GM19372 (cell line): ENCODE results near the gene SIT1.
"Not testable (repeated sequence)": the region's sequence is repeated elsewhere in the genome, so short reads cannot be mapped to it uniquely, and the experiment has no call there.

Experiments
- ATAC-seq: cut with Tn5 transposase; IDR thresholded peaks from one replicate; pipeline ENCODE4 v1.9.1; 2021; ENCODE audit warnings: mild to moderate bottlenecking, low read depth, moderate library complexity; ENCODE audit not compliant: unreplicated experiment

The SIT1 gene

DNA sequence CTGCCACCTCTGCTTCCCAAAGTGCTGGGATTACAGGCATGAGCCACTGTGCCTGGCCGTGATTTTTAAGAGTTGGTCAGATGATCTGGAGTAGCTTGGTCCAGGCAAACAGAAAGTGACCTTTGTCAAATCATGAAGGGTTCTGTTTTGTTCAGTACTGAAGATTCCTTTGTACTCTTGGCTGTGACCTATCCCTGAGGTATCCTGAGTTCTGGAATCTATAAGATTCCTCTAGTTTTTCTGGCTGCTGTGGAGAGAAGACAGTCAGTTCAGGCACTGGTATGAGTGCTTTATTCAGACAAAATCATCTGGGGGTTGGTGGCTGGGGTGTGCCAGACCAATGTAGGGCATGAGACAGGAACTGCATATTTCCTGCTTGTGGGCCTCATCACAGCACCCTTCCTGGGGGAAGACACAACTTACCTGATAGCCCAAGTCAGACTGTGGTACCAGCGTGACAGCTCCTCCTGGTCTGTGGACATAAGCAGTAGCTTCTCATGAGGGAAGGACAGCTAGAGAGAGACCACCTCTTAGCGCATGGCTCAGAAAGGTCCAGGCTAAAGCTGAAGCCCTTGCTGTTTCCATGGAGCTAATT lies 11.1 kb upstream of the SIT1 start:
- no peak for ATAC-seq

DNA sequence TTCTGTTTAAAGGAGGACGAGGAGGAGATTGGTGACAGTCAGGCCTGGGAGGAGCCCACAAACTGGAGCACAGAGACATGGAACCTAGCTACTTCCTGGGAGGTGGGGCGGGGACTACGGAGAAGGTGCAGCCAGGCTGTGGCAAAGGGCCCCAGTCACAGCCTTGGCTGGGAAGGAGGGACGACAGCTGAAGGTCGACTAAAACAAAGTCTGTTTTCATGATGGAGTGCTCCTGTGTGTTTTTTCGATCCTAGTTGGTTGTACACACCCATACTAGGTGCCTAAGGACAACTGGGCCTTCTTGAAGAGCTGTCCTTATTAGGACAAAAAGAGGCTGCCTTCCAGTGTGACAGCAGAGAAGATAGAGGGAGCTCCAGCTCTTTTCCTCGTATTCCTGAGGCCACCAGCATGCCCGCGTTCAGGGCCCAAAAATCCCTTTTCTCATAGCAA lies 10.3 kb upstream of the SIT1 start:
- ATAC-seq: no peak

DNA sequence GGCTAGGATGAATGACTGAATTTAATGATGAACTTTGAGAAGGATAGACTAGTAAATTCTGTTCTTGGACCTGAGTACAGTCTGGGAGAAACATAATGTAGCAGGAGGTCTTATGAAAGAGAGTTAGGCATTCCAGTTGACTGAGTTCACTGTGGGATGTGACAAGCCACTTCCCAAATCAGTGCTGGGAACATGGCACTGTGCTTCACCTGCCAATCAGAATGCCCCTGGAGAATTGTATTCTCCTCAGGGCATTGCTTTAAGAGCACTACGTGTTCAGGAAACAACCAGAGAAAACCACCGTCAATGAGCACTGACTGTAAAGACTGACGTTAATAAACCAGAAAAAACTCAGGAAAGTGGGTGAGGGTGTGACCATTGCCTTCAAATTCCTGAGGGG lies 8.6 kb upstream of the SIT1 start:
- ATAC-seq: no peak

DNA sequence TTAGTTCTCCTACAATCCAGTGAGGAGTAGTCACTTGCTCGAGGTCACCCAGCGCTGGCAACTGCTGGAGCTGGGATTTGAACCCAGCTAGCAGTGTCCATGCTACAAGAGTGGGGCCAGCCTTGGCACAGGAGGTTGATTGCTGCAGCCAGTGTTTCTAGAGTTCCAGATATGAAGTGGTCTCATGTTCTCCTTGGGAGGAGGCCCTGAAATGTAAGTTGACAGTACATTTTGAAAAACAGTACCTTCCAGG lies 8.2 kb upstream of the SIT1 start:
- ATAC-seq: no peak

DNA sequence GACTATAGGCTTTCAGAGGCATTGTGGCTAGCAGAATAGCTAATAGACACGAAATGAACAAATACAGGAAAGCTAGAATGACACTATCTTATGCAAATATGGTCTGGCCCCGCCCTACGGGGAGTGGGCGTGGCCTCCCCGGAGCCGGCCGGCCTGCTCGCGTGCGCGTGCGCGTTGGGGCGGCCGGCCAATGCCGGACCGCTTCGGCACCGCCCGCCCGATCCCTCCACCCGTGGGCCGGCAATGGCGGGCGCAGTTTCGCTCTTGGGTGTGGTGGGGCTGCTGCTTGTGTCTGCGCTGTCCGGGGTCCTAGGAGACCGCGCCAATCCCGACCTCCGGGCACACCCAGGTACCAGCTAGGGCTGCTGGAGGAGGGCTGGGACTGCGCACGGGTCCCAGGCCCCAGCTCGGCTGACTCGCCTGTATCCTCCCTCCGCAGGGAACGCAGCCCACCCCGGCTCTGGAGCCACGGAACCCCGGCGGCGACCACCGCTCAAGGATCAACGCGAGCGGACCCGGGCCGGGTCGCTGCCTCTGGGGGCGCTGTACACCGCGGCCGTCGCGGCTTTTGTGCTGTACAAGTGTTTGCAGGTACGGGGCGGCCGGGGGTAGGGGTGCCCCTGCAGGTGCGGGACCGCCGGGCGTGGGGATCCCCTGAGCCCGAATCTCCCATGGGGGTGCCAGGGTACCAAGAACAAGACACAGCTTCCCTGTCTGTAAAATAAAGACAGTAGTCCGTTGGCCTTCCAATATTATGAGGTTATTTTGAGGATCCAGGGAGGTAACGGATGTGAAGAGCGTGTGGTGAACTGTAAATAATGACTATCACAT lies 7.6 kb upstream of the SIT1 start, which contains the start of gene CCDC107:
Gene CCDC107 (plus strand): TSS at position 156 of the 831 bp plus-strand sequence. CDS start 88 bp downstream, at position 244.
- ATAC-seq: peak; percentile 66

DNA sequence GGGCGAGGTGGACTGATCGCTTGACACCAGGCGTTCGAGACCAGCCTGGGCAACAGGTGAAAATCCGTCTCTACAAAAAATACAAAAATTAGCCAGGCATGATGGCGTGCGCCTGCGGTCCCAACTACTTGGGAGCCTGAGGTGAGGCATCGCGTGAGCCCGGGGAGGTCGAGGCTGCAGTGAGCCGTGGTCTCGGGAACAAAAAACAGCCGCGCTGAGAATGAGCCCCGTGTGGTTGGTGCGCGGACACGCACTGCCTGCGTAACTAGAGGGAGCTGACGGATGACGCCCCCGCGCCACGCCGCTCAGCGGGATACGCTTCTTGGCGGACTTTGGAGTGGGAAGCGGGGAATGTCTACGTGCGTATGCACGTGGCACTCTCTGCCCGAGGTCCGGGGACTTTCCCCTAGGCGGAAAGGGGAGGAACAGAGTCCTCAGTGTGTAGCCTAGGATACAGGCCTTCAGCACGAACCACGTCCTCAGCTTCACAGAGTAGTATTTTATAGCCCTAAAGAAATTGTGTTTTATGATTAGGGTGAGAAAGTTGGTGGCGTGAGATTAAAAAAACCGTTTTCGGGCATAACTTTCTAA lies 6.9 kb upstream of the SIT1 start, which contains the start of gene RMRP:
Gene RMRP (minus strand): TSS at position 474 of the 591 bp plus-strand sequence.
- peak; percentile 86 for ATAC-seq

DNA sequence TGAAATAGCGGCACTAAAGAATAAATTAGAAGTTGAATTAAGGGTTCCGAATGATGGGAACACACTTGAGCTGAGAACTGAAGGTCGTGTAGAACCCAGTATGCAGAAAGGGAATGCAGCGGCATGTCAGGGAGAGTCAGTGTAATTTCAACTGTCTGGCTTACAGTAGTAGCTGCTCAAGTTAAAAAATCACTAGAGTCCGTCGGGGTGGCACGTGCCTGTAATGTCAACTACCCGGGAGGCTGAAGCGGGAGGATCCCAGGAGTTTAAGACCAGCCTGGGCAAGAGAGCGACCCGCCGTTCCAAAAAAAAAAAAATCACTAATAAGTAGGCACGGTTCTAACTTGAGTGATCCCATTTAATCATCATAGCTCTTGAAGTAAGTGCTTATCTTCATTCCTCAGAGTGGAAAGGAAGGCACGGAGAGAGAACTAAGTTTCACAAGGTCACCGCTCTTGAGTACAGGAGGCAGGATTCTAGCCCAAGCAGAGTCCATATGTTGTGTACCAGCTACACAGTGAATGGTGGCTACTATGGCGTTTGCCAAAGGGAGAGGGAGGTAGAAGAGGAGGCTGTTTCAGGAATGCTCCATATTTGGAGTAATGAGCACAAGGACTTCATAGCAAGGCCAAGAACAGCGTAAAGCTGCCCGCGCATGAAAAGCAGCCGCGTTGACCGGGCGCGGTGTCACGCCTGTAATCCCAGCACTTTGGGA lies 6.3 kb upstream of the SIT1 start:
- ATAC-seq: no peak

DNA sequence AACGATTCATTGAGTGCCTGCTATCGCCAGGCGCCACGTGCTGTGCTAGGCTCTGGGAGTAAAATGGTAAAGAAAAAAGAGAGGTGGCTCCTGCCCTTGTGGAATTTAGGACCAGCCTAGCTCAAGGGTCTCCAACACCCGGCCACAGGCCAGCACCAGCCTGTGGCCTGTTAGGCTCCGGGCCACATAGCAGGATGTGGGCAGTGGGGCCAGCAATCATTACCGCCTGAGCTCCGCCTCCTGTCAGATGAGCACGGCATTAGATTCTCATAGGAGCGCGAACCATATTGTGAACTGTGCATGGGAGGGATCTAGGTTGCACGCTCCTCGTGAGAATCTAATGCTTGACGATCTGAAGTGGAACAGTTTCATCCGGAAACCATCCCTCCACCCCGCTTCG lies 5.6 kb upstream of the SIT1 start:
- ATAC-seq: no peak

DNA sequence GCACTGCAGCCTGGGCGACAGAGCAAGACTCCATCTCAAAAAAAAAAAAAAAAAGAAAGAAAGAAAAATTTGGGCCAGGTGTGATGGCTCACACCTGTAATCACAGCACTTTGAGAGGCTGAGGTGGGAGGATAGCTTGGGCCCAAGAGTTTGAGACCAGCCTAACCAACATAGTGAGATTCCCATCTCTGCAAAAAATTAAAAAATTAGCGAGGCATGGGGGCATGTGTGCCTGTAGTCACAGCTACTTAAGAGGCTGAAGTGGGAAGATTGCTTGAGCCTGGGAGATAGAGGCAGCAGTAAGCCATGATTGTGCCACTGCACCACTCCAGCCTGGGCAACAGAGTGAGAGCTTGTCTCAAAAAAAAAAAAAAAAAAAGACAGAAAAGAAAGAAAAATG lies 2.9 kb upstream of the SIT1 start:
- ATAC-seq: no peak

DNA sequence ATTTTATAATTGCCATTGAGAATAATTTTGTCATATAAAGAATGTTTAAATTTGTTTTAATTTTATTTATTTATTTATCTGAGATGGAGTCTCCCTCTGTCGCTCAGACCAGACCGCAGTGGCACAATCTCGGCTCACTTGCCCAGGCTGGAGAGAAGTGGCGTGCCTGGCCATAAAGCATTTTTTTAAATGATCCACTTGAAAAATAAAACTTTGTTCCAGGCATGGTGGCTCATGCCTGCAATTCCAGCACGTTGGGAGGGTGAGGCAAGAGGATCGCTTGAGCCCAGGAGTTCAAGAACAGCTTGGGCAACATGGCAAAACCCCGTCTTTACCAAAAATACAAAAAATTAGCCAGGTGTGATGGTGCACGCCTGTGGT lies 2.1 kb upstream of the SIT1 start:
- ATAC-seq: no peak

DNA sequence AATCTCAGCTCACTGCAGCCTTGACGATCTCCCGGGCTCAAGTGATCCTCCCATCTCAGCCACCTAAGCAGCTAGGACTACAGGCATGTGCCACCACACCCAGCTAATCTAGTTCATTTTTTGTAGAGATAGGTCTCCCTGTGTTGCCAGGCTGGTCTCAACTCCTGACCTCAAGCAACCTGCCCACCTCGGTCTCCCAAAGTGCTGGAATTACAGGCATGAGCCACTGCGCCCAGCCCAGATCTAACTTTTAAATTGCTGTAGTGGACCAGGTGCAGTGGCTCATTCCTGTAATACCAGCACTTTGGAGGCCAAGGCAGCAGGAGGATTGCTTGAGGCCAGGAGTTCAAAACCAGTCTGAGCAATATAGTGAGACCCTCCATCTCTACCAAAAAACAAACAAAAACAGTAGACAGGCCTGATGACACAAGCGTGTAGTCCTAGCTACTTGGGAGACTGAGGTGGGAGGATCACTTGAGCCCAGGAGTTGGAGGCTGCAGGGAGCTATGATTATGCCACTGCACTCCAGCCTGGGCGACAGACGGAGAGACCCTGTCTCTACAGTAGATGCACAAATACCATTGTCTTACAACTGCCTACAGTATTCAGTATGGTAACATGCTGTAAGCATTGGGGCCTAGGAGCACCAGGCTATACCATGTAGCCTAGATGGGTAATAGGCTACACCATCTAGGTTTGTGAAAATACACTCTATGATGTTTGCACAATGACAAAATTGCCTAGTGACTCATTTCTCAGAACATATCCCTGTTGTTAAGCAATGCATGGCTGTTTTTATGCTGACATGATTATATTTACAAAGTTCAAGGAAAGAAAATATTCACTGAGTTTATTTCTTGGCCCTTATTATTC lies 1.5 kb upstream of the SIT1 start:
- no peak for ATAC-seq

DNA sequence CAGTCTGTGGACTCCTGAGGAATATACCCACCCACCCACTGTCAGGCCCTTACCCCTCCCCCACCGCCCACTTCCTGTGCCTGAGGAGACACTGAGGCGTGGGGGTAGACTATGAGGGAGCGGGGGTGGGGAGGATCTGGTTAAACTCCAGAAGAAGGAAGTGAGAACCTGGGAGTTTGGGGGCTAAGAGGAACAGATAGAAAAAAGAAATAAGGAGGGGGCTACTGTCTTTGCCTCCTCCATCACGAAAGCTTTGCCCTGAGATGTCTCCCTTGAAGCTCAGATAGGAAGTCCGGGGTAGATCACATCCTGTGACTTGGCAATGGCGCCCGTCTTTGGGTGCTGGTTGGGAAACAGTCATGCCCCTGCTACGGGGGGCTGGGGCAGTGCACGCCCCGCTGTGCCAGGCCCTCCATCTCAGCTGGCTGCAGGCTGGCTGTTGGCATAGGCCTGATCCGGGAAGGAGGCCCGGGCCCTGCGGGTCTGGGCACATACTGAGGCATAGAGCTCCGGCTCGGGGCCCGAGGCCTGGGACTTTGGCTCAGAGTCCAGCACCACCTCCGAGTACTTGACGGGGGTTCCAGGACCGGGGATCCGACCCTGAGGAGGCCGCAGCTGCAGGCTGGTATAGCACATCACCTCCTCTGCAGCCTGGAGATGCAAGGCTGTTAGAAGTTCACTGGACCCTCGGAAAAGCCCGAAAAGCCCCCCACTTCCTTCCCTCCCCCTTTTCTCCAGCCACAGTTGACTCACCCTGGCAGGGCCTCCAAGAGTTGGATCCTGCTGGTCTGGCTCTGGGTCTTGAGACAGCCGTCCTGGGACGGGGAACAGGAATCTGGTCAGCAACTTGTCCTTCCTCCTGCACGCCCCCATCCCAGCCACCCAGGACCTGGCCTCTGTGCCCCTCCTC lies 1.0 kb downstream of the SIT1 start:
- no peak for ATAC-seq

DNA sequence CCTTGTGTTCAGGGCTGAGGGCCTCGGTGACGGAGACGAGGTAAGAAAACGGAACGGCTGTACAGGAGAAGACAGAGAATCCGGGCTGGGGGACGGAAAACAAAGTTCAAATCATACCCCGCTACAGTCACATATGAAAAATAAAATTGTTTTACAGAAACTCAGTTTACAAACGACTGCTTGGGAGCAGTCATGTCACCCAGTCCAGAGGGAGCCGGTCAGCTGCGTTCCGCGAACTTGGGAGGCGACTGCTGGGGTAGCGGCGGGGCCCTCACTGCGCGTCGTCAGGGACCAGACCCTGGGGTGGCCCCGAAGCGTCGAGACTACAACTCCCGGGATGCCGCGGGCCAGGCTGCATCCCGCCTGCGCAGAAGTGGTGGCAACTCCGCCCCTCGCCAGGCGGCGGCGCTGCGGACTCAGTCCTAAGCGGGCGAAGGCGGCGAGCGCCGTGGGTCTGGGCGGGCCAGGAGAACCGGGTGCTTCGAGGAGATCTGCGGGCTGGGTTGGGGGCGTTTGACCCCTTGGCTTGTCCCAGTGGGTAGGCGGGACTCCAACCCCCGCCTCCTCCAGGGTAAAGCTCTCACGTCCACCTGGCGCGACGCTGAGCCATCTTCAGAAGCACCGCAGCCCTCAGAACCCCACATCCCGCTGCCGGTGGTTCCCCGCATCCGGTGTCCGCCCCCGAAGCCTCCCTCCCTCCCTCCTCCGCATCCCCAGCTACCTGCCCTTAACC lies 4.0 kb downstream of the SIT1 start:
- peak; percentile 84 for ATAC-seq

DNA sequence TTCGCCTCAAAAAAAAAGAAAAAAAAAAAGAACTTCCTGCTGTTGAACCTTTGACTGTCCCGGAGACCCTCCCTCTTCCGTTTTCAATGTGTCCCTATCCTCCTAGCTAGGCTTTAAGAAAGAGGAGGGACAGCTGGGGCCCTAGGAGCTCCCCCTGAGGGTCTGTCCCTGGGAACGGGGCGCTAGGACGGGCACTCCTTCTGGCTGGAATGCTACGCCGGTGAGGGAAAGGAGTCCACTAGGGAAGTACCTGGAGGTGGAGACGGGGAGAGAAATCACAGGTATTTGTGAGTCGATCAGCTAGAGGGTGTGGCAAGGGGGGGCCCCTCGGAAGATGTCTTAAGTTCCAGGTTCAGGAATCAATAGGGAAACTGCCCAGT lies 4.6 kb downstream of the SIT1 start:
- ATAC-seq: no peak

DNA sequence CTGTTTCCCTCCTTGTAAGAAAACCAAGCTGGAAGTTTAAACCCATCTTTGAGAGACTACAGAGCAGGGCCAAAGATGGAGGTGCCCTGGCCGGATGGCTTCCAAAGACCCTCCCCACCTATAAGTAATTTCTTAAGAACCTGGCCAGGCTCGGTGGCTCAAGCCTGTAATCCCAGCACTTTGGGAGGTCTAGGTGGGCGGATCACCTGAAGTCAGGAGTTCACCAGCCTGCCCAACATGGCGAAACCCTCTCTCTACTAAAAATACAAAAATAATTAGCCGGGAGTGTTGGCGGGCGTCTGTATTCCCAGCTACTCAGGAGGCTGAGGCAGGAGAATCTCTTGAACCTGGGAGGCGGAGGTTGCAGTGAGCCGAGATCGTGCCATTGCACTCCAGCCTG lies 5.0 kb downstream of the SIT1 start:
- ATAC-seq: not testable (repeated sequence)

DNA sequence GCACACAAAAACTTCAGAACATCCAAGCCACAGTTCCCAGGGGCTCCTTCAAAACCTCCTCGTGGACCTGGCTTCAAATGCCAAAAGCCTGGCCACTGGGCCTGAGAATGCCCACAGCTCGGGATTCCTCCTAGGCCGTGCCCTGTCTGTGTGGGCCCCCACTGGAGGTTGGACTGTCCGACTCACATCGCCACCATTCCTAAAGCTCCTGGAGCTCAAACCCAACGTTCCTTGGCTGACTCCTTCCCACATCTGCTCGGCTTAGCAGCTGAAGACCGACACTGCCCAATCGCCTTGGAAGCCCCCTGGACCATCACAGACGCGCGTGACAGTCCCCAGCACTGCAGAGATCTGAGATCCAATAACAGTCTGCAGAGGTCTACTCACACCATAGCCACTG lies 7.7 kb downstream of the SIT1 start:
- ATAC-seq: no peak

DNA sequence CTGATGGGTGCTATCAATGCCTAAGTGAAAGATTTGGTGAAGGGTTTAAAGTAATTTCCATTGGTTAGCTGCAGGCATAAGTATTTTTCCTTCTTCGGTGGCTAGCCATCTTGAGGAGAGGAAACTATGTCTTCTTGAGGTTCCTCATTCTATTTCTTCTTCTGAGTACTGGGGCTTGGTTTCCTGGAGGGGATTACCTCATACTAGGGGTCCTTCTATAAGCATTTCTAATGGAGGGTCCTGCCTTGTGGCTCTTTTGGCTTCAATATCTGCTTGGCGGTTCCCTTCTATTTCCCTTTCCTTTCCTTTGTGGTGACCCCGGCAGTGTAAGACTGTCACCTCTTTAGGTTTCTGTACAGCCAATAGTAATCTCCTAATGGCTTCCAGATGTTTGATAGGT lies 9.3 kb downstream of the SIT1 start:
- ATAC-seq: not testable (repeated sequence)

DNA sequence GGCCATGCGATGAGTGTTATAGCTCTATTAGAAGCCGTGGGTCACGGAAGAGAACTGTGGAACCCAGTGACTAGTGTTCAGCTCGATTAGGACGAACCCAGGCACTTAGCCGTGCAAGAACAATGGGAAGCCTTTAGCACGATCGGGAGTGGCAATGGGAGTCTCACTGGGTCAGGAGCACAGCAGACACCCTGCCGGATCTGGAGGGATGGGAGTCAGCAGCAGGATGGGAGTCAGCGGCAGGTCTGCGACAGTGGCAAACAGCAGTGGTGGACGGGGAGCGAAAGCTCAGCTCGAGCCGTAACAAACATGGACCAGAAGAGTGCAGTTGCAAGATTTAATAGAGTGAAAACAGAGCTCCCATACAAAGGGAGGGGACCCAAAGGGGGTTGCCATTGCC lies 10.3 kb downstream of the SIT1 start:
- ATAC-seq: not testable (repeated sequence)

DNA sequence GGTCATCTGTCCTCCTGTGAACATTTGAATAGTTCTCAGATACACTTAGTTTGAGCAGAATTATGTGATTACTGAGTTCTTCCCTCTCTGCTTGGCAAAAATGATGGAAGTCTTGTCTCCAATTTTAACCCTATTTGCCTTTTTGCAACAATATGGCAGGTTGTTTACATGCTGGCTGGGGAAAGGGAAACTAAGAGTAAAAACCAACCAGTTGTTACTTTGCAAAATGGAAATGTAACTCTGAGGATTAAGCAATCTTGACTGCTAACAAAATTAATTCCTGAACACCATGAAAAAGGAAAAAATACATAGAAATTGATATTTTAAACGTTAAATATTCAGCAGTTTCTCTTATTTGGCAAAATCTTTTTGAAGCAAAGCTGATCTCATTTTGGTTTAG lies 11.1 kb downstream of the SIT1 start:
- no peak for ATAC-seq
